Memory B cell (primary cell): ENCODE data around the gene COPS8.
A peak's percentile ranks its signal among the peaks of the same experiment; 100 is the strongest.

Source experiments
- ATAC-seq: fragments of 150-1000 bp; cut with Tn5 transposase; 2 replicates; pipeline ENCODE4 v1.10.0; 2021; ENCODE audit warnings: low read depth, mild to moderate bottlenecking, moderate library complexity
- DNase-seq, 2 donors: peaks; one replicate each; pipeline ENCODE4 v3.0.0; 2022; ENCODE audit warnings: low spot score in 2 of 2
- H3K27ac Mint-ChIP-seq: one replicate; pipeline ENCODE4 v1.8.0; 2022; ENCODE audit warnings: mild to moderate bottlenecking, moderate library complexity, mixed read lengths
- H3K27me3 Mint-ChIP-seq: one replicate; pipeline ENCODE4 v1.8.0; 2022; ENCODE audit warnings: mixed read lengths
- H3K36me3 Mint-ChIP-seq: one replicate; pipeline ENCODE4 v1.8.0; 2022; ENCODE audit warnings: mild to moderate bottlenecking, mixed read lengths
- H3K4me1 Mint-ChIP-seq: one replicate; pipeline ENCODE4 v1.8.0; 2022; ENCODE audit warnings: mixed read lengths
- H3K4me3 Mint-ChIP-seq: one replicate; pipeline ENCODE4 v1.8.0; 2022; ENCODE audit warnings: mild to moderate bottlenecking, moderate library complexity, mixed read lengths
- H3K9me3 Mint-ChIP-seq: one replicate; pipeline ENCODE4 v1.8.0; 2022; ENCODE audit warnings: mixed read lengths

COPS8 gene

GRCh38 chr2:237085248-237086221, at the start of gene COPS8:
TSS of gene COPS8 (plus strand) at chr2:237085889. CDS start at chr2:237085965, 76 bp downstream.
- Mint-ChIP-seq H3K9me3 (no peaks in the 10 kb centered on the region), H3K27me3 (no peaks in the 10 kb centered on the region)
- peak; percentile 97 for ATAC-seq

GRCh38 chr2:237039301-237040031, 46.2 kb upstream of the COPS8 start:
- Mint-ChIP-seq H3K27me3 (peaks cover 9% of the 10 kb centered on the region), H3K27ac (no peak overlapping the region), H3K9me3 (no peaks in the 10 kb centered on the region), H3K36me3 (no peaks in the 10 kb centered on the region), H3K4me1 (no peaks in the 10 kb centered on the region), H3K4me3 (no peak overlapping the region)
- DNase-seq (no peak), ATAC-seq (no peak)

More at GRCh38 chr2:237085248-237086221, at the start of gene COPS8:
- Mint-ChIP-seq H3K4me1 (peaks cover 9% of the 10 kb centered on the region), H3K4me3 (peak within 1 kb of the TSS; percentile 100), H3K36me3 (peaks cover 3% of the 10 kb centered on the region), H3K27ac (peak within 1 kb of the TSS; percentile 100)
- DNase-seq = peak; percentile 83 to 91

DNA sequence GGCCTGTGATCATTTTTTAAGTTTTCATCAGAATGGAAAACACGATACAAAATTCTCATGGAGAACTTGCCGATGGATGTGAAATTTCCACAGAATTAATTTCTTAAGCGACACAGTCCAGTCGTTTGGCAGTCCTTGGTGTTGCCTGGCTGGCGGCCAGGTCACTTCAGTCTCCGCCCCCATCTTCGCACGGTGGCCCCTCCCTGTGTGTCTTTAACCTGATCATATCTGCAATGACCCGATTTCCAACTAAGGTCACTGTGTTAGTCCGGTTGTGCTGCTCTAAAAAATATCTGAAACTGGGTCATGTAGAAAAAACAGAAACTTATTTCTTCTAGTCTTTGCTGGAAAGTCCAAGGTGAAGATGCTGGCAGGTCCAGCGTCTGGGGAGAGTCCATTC, 44.5 kb upstream of the COPS8 start:
- Mint-ChIP-seq H3K4me3 (no peak overlapping the region), H3K36me3 (no peaks in the 10 kb centered on the region), H3K27me3 (peaks cover 9% of the 10 kb centered on the region), H3K9me3 (no peaks in the 10 kb centered on the region), H3K4me1 (no peaks in the 10 kb centered on the region), H3K27ac (no peak overlapping the region)
- ATAC-seq = no peak
- DNase-seq = no peak

- no peaks in the 10 kb centered on the region for H3K9me3 Mint-ChIP-seq
Measured at GRCh38 chr2:237042101-237042500, 43.6 kb upstream of the COPS8 start.

DNA sequence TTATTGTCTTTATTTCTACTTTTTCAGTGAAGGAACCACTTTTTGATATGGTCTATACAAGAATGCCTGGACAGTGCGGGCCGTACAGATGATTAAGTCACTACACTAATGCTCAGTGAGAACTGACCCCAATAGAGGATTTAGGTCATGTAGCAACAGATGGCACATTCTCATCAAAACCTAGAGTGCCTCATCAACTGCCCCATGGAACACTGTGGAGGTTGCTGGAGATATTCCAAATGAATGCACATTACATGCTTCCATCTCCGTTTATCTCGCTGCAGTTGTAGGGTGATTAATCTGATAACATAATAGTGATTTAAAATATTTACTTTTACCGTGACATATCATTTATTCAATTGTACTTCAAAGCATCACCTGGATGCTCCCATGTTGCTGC, 41.8 kb upstream of the COPS8 start:
- H3K9me3 Mint-ChIP-seq = peaks cover 6% of the 10 kb centered on the region
- peaks cover 1% of the 10 kb centered on the region for H3K36me3 Mint-ChIP-seq
- ATAC-seq = no peak
- no peak for DNase-seq
- H3K4me1 Mint-ChIP-seq = no peaks in the 10 kb centered on the region
- peaks cover 9% of the 10 kb centered on the region for H3K27me3 Mint-ChIP-seq
- H3K4me3 Mint-ChIP-seq = no peak overlapping the region
- H3K27ac Mint-ChIP-seq = no peak overlapping the region

More at GRCh38 chr2:237042101-237042500, 43.6 kb upstream of the COPS8 start:
- H3K4me3 Mint-ChIP-seq = no peak overlapping the region
- no peaks in the 10 kb centered on the region for H3K36me3 Mint-ChIP-seq
- no peak for DNase-seq
- peaks cover 9% of the 10 kb centered on the region for H3K27me3 Mint-ChIP-seq
- no peak overlapping the region for H3K27ac Mint-ChIP-seq
- no peak for ATAC-seq
- no peaks in the 10 kb centered on the region for H3K4me1 Mint-ChIP-seq

- DNase-seq (no peak), ATAC-seq (no peak)
- H3K4me3 Mint-ChIP-seq = no peak overlapping the region
- no peak overlapping the region for H3K27ac Mint-ChIP-seq
- no peaks in the 10 kb centered on the region for H3K4me1 Mint-ChIP-seq
- H3K27me3 Mint-ChIP-seq = peaks cover 6% of the 10 kb centered on the region
- H3K36me3 Mint-ChIP-seq = peaks cover 1% of the 10 kb centered on the region
- H3K9me3 Mint-ChIP-seq = peaks cover 6% of the 10 kb centered on the region
Measured at GRCh38 chr2:237044281-237044680, 41.4 kb upstream of the COPS8 start.

DNA sequence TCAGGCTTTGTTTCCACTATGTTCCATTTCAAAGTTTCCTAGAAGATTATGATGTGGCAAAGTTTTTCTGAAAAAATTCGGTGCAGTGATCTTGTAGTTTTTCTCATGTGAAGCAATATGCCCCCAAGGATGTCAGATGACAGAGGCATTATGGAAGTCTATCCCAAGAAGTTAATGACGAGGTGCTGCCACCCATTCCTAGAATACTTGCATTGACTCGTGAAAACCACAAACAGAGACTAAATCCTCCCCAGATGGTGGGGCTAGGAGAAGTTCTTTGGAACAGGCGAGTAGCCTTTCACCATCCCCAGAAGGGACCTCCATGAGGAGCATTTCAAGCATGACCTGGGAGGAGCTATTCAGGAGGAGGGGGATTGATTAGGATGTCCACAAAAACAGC, 40.2 kb upstream of the COPS8 start:
- Mint-ChIP-seq H3K27ac (no peak overlapping the region), H3K9me3 (peaks cover 10% of the 10 kb centered on the region), H3K4me1 (no peaks in the 10 kb centered on the region), H3K4me3 (no peak overlapping the region), H3K27me3 (peaks cover 4% of the 10 kb centered on the region), H3K36me3 (peaks cover 5% of the 10 kb centered on the region)
- no peak for DNase-seq
- ATAC-seq = no peak

DNA sequence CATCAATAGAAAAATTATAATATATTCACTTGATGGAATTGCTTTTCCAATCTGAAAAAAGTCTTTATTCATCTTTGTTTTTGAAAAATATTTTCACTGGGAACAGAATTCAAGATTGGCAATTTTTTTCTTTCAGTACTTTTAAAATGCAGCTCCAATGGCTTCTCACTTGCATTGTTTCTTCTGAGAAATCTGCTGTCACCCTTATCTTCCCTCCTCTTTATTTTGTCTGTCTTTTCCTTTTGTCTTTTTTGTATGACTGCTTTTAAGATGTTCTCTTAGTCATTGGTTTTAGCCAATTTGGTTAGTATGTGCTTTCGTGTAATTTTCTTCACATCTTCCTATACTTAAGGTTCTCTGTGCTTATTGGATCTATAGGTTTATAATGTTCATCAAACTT, 37.1 kb upstream of the COPS8 start:
- H3K36me3 Mint-ChIP-seq = peaks cover 5% of the 10 kb centered on the region
- no peaks in the 10 kb centered on the region for H3K4me1 Mint-ChIP-seq
- H3K4me3 Mint-ChIP-seq = no peak overlapping the region
- peaks cover 10% of the 10 kb centered on the region for H3K9me3 Mint-ChIP-seq
- H3K27me3 Mint-ChIP-seq = peaks cover 8% of the 10 kb centered on the region
- no peak overlapping the region for H3K27ac Mint-ChIP-seq
- ATAC-seq (no peak), DNase-seq (no peak)

GRCh38 chr2:237051861-237052260, 33.8 kb upstream of the COPS8 start:
- no peak for DNase-seq
- Mint-ChIP-seq H3K4me3 (no peak overlapping the region), H3K9me3 (peaks cover 10% of the 10 kb centered on the region), H3K4me1 (no peaks in the 10 kb centered on the region), H3K27me3 (peaks cover 8% of the 10 kb centered on the region), H3K36me3 (peaks cover 5% of the 10 kb centered on the region), H3K27ac (no peak overlapping the region)
- ATAC-seq = no peak

- Mint-ChIP-seq H3K9me3 (peaks cover 8% of the 10 kb centered on the region), H3K4me3 (no peak overlapping the region), H3K27ac (no peak overlapping the region), H3K27me3 (peaks cover 10% of the 10 kb centered on the region), H3K4me1 (peaks cover 4% of the 10 kb centered on the region), H3K36me3 (peaks cover 5% of the 10 kb centered on the region)
- no peak for ATAC-seq
- no peak for DNase-seq
Measured at GRCh38 chr2:237053066-237053465, 32.6 kb upstream of the COPS8 start.

GRCh38 chr2:237055386-237056100, 30.1 kb upstream of the COPS8 start:
- no peaks in the 10 kb centered on the region for H3K9me3 Mint-ChIP-seq
- ATAC-seq (no peak), DNase-seq (no peak)
- peaks cover 17% of the 10 kb centered on the region for H3K4me1 Mint-ChIP-seq
- H3K36me3 Mint-ChIP-seq = no peaks in the 10 kb centered on the region
- no peak overlapping the region for H3K27ac Mint-ChIP-seq
- H3K27me3 Mint-ChIP-seq = peaks cover 10% of the 10 kb centered on the region
- H3K4me3 Mint-ChIP-seq = no peak overlapping the region

DNA sequence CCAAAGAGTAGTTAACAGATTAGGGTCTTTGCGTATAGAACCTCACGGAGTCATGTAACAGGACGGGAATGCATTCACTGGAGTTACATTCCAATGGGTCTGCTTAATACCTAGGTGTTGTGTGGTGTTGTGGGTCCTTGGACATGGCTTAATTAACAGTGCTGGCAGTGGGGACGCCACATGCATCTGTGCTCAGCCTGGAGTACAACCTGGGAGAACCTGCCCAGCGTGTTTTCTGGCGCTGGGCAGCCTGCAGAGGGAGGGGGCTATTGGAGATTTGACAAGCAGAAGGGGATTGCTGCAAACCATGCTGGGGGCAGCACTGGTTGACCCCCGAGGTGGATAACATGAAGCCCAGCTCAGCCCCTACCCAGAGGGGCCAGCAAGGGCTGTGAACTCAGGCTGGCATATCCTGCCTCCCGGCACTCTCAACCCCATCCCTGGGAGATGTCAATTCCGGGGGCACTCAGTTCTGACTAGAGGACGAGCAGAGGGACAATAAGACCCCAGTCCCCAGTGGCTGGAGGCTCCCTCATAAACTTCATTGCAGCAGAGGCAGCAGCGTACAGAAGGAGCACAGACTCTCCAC, 29.3 kb upstream of the COPS8 start:
- Mint-ChIP-seq H3K27me3 (peaks cover 14% of the 10 kb centered on the region), H3K36me3 (no peaks in the 10 kb centered on the region), H3K27ac (no peak overlapping the region), H3K4me1 (peaks cover 25% of the 10 kb centered on the region), H3K4me3 (no peak overlapping the region), H3K9me3 (no peaks in the 10 kb centered on the region)
- DNase-seq (no peak), ATAC-seq (no peak)

DNA sequence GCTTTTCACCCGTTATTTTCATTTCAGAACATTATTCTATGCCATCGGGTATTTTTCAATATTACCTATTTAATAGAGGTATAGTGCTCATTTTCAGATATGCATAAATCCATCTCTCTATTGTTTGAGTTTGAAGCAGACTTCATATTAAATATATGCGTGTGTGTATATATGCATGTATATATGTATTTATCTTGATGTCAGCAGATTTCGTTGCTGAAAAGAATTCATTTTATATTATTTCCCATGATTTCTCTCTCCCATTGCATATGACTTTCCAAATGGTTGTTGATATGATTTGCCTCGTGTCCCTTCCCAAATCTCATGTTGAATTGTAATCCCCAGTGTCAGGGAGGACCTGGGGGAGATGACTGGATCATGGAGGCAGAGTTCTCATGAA, 28.6 kb upstream of the COPS8 start:
- no peak overlapping the region for H3K27ac Mint-ChIP-seq
- H3K9me3 Mint-ChIP-seq = no peaks in the 10 kb centered on the region
- H3K36me3 Mint-ChIP-seq = no peaks in the 10 kb centered on the region

More for the DNA sequence above, 28.6 kb upstream of the COPS8 start:
- no peak for ATAC-seq
- no peak overlapping the region for H3K4me3 Mint-ChIP-seq
- H3K27me3 Mint-ChIP-seq = peaks cover 14% of the 10 kb centered on the region
- no peak for DNase-seq
- H3K4me1 Mint-ChIP-seq = peaks cover 26% of the 10 kb centered on the region
